Breast epithelium (tissue), 3 donors: Measurements from ENCODE around the gene RETREG1.

Source experiments
- CTCF ChIP-seq, 3 donors: fragments of 450-650 bp; IDR thresholded peaks; one replicate each; pipeline ENCODE4 v1.5.1; 2016 to 2017; ENCODE audit warnings: antibody characterized with exemption in 3 of 3, mild to moderate bottlenecking in 3 of 3, moderate library complexity in 3 of 3
- POLR2A ChIP-seq: fragments of 450-650 bp; IDR thresholded peaks from one replicate; pipeline ENCODE4 v1.6.1; 2016; ENCODE audit warnings: antibody characterized with exemption, mild to moderate bottlenecking, moderate library complexity
- POLR2AphosphoS5 ChIP-seq, 3 donors: sonication (generic); formaldehyde crosslinking; IDR thresholded peaks; one replicate each; pipeline ENCODE4 v1.6.1; 2017; ENCODE audit warnings: antibody characterized with exemption in 3 of 3

DNA sequence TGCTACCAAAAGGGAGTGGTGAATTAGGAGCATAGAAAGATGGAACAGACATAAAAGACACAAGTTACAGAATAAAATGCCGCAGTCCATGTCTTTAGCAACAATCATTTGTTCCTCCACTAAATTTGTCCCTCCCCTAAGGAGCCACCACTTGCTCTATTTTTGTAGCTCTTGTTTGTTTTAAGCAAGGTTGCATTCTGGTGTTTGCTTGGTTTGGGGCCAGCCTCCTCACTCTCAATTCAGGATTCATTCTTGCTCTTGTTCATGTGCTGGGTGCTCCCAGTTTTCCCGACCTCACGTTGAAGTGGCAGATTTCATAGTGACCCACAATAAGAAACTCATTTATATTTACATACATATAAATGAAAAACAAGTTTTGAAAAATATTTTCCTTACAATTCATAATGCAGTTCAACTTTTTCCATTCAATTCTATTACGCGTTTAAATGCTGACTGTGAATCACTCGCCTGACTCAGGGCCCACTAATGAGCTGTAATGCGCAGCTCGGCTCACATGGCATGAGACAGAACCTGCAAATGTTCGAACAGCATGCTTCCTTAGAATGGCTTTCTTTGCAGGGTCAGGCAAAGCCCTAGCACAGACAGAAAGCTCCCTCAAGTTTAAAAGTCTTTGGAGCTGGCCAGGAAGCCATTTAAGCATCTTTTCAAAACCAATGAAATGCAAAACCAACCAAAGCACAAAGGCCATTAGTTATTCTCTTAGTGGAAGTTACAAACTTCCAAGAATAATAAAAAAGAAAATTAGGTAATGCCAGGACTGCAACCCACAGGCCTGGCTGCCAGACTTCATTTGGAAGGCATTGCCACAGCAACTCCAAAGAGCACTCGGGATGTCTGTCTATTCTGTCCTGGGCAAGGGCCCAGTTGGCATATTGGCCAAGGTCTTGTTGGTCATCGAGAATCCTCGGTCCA is 41.7 kb downstream of the RETREG1 start:
- no peak for TF ChIP-seq CTCF (IDR thresholded peaks at IDR 0.05)
- no peak for TF ChIP-seq POLR2A
- TF ChIP-seq POLR2AphosphoS5 (IDR thresholded peaks at IDR 0.05), result no peak
